ENCODE results near the gene TSPAN18. TPM values are rescaled to one million over a fixed set of nuclear protein-coding genes. Genes with fewer than 3 reads are reported as not detected.

The TSPAN18 gene
- total and polyA plus RNA-seq, 2 of the 8 experiments (the other 6 are each of a cell fraction or from before 2014, with no cell fraction given): 5.2 to 10.2 TPM

GRCh38 chr11:44839458-44840084, 112.8 kb downstream of the TSPAN18 start:
- H3K14ac ChIP-seq (ENCODE audit: insufficient read length): no peak overlapping the region
- no peak overlapping the region for H4K5ac ChIP-seq (ENCODE audit: insufficient read length, low read depth, low read length)
- H4K20me1 ChIP-seq (replicated peaks in 1 of 2; ENCODE audit: control insufficient read depth in 1 of 2, insufficient read depth in 2 of 2, low read length in 2 of 2): no peaks in the 10 kb centered on the region
- H2BK120ac ChIP-seq (replicated peaks; ENCODE audit: low read depth, low read length): no peak overlapping the region
- no peak overlapping the region for H4K8ac ChIP-seq (ENCODE audit: extremely low read depth, insufficient read depth, low read length)
- H2AFZ ChIP-seq (ENCODE audit: low read length): no peak overlapping the region
- no peak overlapping the region for H3K4me2 ChIP-seq (ENCODE audit: insufficient read depth in 1 of 2, low read depth in 2 of 2, low read length in 2 of 2)
- POLR2A ChIA-PET (ENCODE audit: partially characterized antibody): interaction anchor here (0.6 kb wide), 1 partner anchor 35 kb away, joined by 3 read pairs; no protein-coding TSS in a partner anchor
- no peak overlapping the region for H3K4ac ChIP-seq (replicated peaks; ENCODE audit: insufficient read length, low read depth, low read length)
- FAIRE-seq: no peak
- peak overlapping the region; percentile 32; the same call in 1 of the 2 replicates for H2AK5ac ChIP-seq (ENCODE audit: low read depth, low read length)
- no peak for DNase-seq (ENCODE audit: low read depth in 1 of 2, low spot score in 2 of 2)
- H3K36me3 ChIP-seq (ENCODE audit: control insufficient read depth in 2 of 4, insufficient read depth in 4 of 4, low read length in 3 of 4): no peaks in the 10 kb centered on the region
- H3K9ac ChIP-seq (replicated peaks in 1 of 4; ENCODE audit: extremely low read depth in 1 of 4, low read depth in 3 of 4, low read length in 3 of 4): no peak overlapping the region
- CTCF ChIA-PET (ENCODE audit: partially characterized antibody): interaction anchor here (0.6 to 2.7 kb wide), 4 partner anchors 13 to 284 kb away, joined by 3 to 9 read pairs (median 3); no protein-coding TSS in a partner anchor
- H2BK15ac ChIP-seq (ENCODE audit: low read length): peak overlapping the region; percentile 12; the same call in 1 of the 2 replicates
- H3K56ac ChIP-seq (replicated peaks; ENCODE audit: insufficient read length, low read depth, low read length): no peak overlapping the region
- TF ChIP-seq CEBPB (IDR thresholded peaks at IDR 0.05; ENCODE audit: low read depth, low read length) (no peak), CTCF (IDR thresholded peaks at IDR 0.05; ENCODE audit: control extremely low read depth in 1 of 3, insufficient read depth in 1 of 3, low read depth in 1 of 3, low read length in 3 of 3) (no peak), MAFK (IDR thresholded peaks at IDR 0.05; ENCODE audit: low read depth, low read length) (no peak), BCL11A (IDR thresholded peaks at IDR 0.05; ENCODE audit: low read depth in 2 of 2, low read length in 2 of 2) (no peak), SIN3A (conservative IDR thresholded peaks at IDR 0.05 in 1 of 2, IDR thresholded peaks at IDR 0.05 in 1 of 2; ENCODE audit: low read depth in 1 of 2, low read length in 2 of 2) (no peak), TEAD4 (IDR thresholded peaks at IDR 0.05; ENCODE audit: low read depth, low read length) (no peak), GABPA (IDR thresholded peaks at IDR 0.05; ENCODE audit: borderline replicate concordance, insufficient read depth, low read length) (no peak), JUN (IDR thresholded peaks at IDR 0.05; ENCODE audit: low read depth, low read length) (no peak)
- H3K4me3 ChIP-seq (ENCODE audit: extremely low read depth in 1 of 4, insufficient read depth in 2 of 4, low read depth in 3 of 4, low read length in 4 of 4): no peak overlapping the region
- H2BK5ac ChIP-seq (ENCODE audit: low read depth, low read length): no peak overlapping the region
- H4K91ac ChIP-seq (replicated peaks; ENCODE audit: insufficient read length, low read length): no peak overlapping the region
- H2BK20ac ChIP-seq (ENCODE audit: low read length): no peak overlapping the region
- no peaks in the 10 kb centered on the region for H3K23me2 ChIP-seq (ENCODE audit: low read depth, low read length)
- H3K79me1 ChIP-seq (ENCODE audit: low read depth, low read length): no peaks in the 10 kb centered on the region
- peaks cover 0 to 13% of the 10 kb centered on the region in 2 experiments; a peak in 2 of 4 replicates for H3K9me3 ChIP-seq (ENCODE audit: insufficient read depth in 2 of 2, low read depth in 1 of 2, low read length in 1 of 2)
- no peak overlapping the region for H3K27ac ChIP-seq (ENCODE audit: low read depth, low read length)
- peaks cover 0 to 2% (median 0%) of the 10 kb centered on the region in 4 experiments; a peak in 1 of 7 replicates for H3K27me3 ChIP-seq (replicated peaks in 1 of 4; ENCODE audit: control insufficient read depth in 3 of 4, extremely low read depth in 1 of 4, insufficient read depth in 3 of 4, low read length in 3 of 4)
- H2BK12ac ChIP-seq (ENCODE audit: low read depth, low read length): peak overlapping the region; percentile 40; the same call in 1 of the 2 replicates
- WGBS, 2 experiments (ENCODE audit: extremely low coverage in 1 of 2, insufficient coverage in 1 of 2, insufficient read length in 1 of 2, insufficient replicate concordance in 2 of 2, low coverage in 1 of 2, low lambda C conversion rate in 2 of 2, missing lambda C conversion rate in 1 of 2): 88% methylated on average over 5 of the region's 6 CpGs; no CpG with 5 or more reads in 1 of the 2 experiments
- peaks cover 2 to 24% (median 13%) of the 10 kb centered on the region in 4 experiments; a peak in 6 of 7 replicates for H3K4me1 ChIP-seq (replicated peaks in 1 of 4; ENCODE audit: control insufficient read depth in 3 of 4, insufficient read depth in 4 of 4, low read length in 3 of 4)
- no peaks in the 10 kb centered on the region for H3K79me2 ChIP-seq (ENCODE audit: control insufficient read depth in 1 of 2, insufficient read depth in 2 of 2, low read length in 2 of 2)
- H3K23ac ChIP-seq (ENCODE audit: insufficient read length): no peak overlapping the region
- H3K18ac ChIP-seq (ENCODE audit: extremely low read depth, low read length): no peak overlapping the region
